A549 (cell line): ENCODE measurements around the gene PRKAR1A.

ENCODE experiments used
- EP300 ChIP-seq, 2 experiments: fragments of >200 bp; sonication (Bioruptor Twin); formaldehyde crosslinking; IDR thresholded peaks; 2 replicates in 1 of 2; 3 replicates in 1 of 2; pipeline ENCODE4 v1.6.1; 2016 to 2017
- HOXA7 ChIP-seq: fragments of 250-450 bp; sonication (Bioruptor Pico); IDR thresholded peaks from 2 replicates; pipeline ENCODE4 v1.5.0; 2020; ENCODE audit warnings: mild to moderate bottlenecking, moderate library complexity
- POLR2A ChIP-seq: IDR thresholded peaks from 2 replicates; pipeline ENCODE4 v1.6.1; 2012; ENCODE audit warnings: mild to moderate bottlenecking, low read length
- RAD21 ChIP-seq, 2 experiments: fragments of >200 bp in 1 of 2; sonication (Bioruptor Twin) in 1 of 2; formaldehyde crosslinking in 1 of 2; IDR thresholded peaks in 1 of 2; conservative IDR thresholded peaks in 1 of 2; 2 replicates in 1 of 2; 3 replicates in 1 of 2; pipeline ENCODE4 v1.6.1; 2012 to 2018; ENCODE audit warnings: inconsistent platforms in 1 of 2
- RCOR1 ChIP-seq: fragments of 150-350 bp; IDR thresholded peaks from 2 replicates; pipeline ENCODE4 v1.6.1; 2014; ENCODE audit warnings: antibody characterized with exemption, low read length, low read depth
- SMC3 ChIP-seq: fragments of >200 bp; sonication (Bioruptor Twin); formaldehyde crosslinking; IDR thresholded peaks from 3 replicates; pipeline ENCODE4 v1.6.1; 2018; ENCODE audit warnings: inconsistent platforms
- SREBF2 ChIP-seq: fragments of 450-650 bp; IDR thresholded peaks from 2 replicates; pipeline ENCODE4 v1.6.1; 2014; ENCODE audit warnings: mild to moderate bottlenecking, moderate library complexity
- TF ChIP-seq, protein P1 (sequence below): fragments of 200-600 bp; sonication (generic); IDR thresholded peaks from 2 replicates; pipeline ENCODE4 v1.6.1; 2016; ENCODE audit warnings: antibody characterized with exemption, mild to moderate bottlenecking, moderate library complexity
- TF ChIP-seq, protein P2 (sequence below): IDR thresholded peaks from 2 replicates; pipeline ENCODE4 v1.6.1; 2012; ENCODE audit warnings: low read depth, borderline replicate concordance
- TF ChIP-seq, protein P3 (sequence below): fragments of 150-350 bp; IDR thresholded peaks from 2 replicates; pipeline ENCODE4 v1.6.1; 2014; ENCODE audit warnings: low read depth, mild to moderate bottlenecking, low read length
- TF ChIP-seq, protein P4 (sequence below): fragments of >200 bp; sonication (Bioruptor Twin); formaldehyde crosslinking; IDR thresholded peaks from 3 replicates; pipeline ENCODE4 v1.5.1; 2016
- TF ChIP-seq, protein P5 (sequence below): IDR thresholded peaks from 2 replicates; pipeline ENCODE4 v1.6.1; 2012

DNA sequence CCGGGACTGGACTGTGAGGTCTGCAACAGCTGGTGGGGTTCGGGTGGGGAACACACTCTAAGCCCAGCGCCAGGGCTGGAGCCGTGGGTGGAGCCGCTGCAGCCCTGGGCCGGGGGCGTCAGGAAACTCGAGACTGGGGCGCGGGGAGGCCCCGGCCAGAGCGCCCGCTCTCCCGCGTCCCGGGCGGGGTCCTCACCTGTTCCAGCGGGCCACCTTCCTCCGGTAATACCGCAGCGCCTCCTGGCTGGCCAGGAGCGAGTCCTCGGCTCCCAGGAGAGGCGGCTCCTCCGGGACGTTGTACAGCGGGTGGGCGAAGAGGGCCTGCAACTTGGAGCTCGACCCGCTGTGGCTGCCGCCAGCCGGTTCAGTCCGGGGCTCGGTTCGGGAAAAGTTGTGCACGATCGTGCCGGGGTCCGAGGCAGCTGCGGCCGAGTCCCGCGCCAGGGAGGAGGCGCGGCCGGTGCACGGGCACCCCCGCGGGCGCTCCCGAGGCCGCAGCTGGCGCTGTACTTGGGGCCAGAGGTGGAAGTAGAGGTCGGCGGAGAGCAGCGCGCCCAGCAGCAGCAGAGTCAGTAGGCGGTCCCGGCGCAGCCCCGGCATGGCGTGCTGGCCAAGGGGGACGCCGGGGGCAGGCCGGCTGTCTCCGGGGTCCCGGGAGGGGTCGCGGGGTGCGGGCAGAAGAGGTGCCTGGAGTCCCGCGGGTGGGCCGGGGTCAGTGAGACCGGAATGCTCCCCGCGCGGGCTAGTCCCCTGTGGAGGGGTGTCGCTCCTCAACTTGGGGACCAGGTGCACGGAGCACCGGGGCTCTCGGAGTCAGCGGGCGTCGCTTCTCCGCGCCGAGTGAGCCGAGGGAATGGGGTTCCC lies 88.1 kb downstream of the PRKAR1A start:
- TF ChIP-seq, protein P1, sequence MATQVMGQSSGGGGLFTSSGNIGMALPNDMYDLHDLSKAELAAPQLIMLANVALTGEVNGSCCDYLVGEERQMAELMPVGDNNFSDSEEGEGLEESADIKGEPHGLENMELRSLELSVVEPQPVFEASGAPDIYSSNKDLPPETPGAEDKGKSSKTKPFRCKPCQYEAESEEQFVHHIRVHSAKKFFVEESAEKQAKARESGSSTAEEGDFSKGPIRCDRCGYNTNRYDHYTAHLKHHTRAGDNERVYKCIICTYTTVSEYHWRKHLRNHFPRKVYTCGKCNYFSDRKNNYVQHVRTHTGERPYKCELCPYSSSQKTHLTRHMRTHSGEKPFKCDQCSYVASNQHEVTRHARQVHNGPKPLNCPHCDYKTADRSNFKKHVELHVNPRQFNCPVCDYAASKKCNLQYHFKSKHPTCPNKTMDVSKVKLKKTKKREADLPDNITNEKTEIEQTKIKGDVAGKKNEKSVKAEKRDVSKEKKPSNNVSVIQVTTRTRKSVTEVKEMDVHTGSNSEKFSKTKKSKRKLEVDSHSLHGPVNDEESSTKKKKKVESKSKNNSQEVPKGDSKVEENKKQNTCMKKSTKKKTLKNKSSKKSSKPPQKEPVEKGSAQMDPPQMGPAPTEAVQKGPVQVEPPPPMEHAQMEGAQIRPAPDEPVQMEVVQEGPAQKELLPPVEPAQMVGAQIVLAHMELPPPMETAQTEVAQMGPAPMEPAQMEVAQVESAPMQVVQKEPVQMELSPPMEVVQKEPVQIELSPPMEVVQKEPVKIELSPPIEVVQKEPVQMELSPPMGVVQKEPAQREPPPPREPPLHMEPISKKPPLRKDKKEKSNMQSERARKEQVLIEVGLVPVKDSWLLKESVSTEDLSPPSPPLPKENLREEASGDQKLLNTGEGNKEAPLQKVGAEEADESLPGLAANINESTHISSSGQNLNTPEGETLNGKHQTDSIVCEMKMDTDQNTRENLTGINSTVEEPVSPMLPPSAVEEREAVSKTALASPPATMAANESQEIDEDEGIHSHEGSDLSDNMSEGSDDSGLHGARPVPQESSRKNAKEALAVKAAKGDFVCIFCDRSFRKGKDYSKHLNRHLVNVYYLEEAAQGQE, result no peak
- TF ChIP-seq, protein P2, sequence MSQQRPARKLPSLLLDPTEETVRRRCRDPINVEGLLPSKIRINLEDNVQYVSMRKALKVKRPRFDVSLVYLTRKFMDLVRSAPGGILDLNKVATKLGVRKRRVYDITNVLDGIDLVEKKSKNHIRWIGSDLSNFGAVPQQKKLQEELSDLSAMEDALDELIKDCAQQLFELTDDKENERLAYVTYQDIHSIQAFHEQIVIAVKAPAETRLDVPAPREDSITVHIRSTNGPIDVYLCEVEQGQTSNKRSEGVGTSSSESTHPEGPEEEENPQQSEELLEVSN, result no peak
- TF ChIP-seq, protein P3, sequence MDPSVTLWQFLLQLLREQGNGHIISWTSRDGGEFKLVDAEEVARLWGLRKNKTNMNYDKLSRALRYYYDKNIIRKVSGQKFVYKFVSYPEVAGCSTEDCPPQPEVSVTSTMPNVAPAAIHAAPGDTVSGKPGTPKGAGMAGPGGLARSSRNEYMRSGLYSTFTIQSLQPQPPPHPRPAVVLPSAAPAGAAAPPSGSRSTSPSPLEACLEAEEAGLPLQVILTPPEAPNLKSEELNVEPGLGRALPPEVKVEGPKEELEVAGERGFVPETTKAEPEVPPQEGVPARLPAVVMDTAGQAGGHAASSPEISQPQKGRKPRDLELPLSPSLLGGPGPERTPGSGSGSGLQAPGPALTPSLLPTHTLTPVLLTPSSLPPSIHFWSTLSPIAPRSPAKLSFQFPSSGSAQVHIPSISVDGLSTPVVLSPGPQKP, result no peak
- TF ChIP-seq EP300 (IDR thresholded peaks at IDR 0.05) (no peak), RCOR1 (no peak), RAD21 (conservative IDR thresholded peaks at IDR 0.05 in 1 of 2, IDR thresholded peaks at IDR 0.05 in 1 of 2) (peak in 1 of 2 experiments; percentile 36; a peak in 2 of 5 replicates), HOXA7 (CRISPR knock-in tag) (no peak), SMC3 (no peak), SREBF2 (no peak), POLR2A (no peak)
- TF ChIP-seq, protein P4, sequence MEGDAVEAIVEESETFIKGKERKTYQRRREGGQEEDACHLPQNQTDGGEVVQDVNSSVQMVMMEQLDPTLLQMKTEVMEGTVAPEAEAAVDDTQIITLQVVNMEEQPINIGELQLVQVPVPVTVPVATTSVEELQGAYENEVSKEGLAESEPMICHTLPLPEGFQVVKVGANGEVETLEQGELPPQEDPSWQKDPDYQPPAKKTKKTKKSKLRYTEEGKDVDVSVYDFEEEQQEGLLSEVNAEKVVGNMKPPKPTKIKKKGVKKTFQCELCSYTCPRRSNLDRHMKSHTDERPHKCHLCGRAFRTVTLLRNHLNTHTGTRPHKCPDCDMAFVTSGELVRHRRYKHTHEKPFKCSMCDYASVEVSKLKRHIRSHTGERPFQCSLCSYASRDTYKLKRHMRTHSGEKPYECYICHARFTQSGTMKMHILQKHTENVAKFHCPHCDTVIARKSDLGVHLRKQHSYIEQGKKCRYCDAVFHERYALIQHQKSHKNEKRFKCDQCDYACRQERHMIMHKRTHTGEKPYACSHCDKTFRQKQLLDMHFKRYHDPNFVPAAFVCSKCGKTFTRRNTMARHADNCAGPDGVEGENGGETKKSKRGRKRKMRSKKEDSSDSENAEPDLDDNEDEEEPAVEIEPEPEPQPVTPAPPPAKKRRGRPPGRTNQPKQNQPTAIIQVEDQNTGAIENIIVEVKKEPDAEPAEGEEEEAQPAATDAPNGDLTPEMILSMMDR, result peak; percentile 21; the same call in 2 of the 3 replicates
- TF ChIP-seq, protein P5, sequence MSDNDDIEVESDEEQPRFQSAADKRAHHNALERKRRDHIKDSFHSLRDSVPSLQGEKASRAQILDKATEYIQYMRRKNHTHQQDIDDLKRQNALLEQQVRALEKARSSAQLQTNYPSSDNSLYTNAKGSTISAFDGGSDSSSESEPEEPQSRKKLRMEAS, result no peak
